Right atrium auricular region (tissue), 2 donors: ENCODE data around the gene MAD1L1. TPM values are rescaled to one million over a fixed set of nuclear protein-coding genes. Genes with fewer than 3 reads are reported as not detected.

ENCODE experiments used
- DNase-seq: peaks from one replicate; pipeline ENCODE4 v3.0.0-alpha.2; 2019; ENCODE audit warnings: low spot score
- H3K27ac ChIP-seq, 2 donors: fragments of 200-600 bp; sonication (generic); 1 replicate in 1 of 2; 2 replicates in 1 of 2; pipeline ENCODE4 v1.5.1; 2016 to 2019
- H3K27me3 ChIP-seq, 2 donors: fragments of 200-600 bp; sonication (generic); one replicate each; pipeline versions ENCODE4 v1.5.1 to v1.6.0; 2017 to 2019
- H3K36me3 ChIP-seq: fragments of 200-600 bp; sonication (generic); one replicate; pipeline ENCODE4 v1.5.1; 2016
- H3K4me1 ChIP-seq, 2 donors: fragments of 200-600 bp; sonication (generic); one replicate each; pipeline versions ENCODE4 v1.5.1 to v1.6.0; 2017 to 2019
- H3K4me3 ChIP-seq, 2 donors: fragments of 200-600 bp; sonication (generic); 1 replicate in 1 of 2; 2 replicates in 1 of 2; pipeline ENCODE4 v1.5.1; 2017 to 2019; ENCODE audit warnings: mild to moderate bottlenecking in 1 of 2, moderate library complexity in 1 of 2
- H3K9me3 ChIP-seq, 2 donors: fragments of 200-600 bp; sonication (generic); one replicate each; pipeline ENCODE4 v1.5.1; 2019
- CTCF ChIP-seq, 2 donors: fragments of 200-600 bp; sonication (generic); IDR thresholded peaks; one replicate each; pipeline ENCODE4 v1.5.1; 2019; ENCODE audit warnings: antibody characterized with exemption in 2 of 2
- total RNA-seq, 2 donors: library from RNA; depleted of rRNA; stranded (reverse); fragments of >200 nt; gene quantifications; one replicate each; pipeline ENCODE4 v1.1.0, GENCODE V29; 2016

The MAD1L1 gene
- total RNA-seq, 2 donors from 2014 or later, result 13.3 to 31.9 TPM

DNA sequence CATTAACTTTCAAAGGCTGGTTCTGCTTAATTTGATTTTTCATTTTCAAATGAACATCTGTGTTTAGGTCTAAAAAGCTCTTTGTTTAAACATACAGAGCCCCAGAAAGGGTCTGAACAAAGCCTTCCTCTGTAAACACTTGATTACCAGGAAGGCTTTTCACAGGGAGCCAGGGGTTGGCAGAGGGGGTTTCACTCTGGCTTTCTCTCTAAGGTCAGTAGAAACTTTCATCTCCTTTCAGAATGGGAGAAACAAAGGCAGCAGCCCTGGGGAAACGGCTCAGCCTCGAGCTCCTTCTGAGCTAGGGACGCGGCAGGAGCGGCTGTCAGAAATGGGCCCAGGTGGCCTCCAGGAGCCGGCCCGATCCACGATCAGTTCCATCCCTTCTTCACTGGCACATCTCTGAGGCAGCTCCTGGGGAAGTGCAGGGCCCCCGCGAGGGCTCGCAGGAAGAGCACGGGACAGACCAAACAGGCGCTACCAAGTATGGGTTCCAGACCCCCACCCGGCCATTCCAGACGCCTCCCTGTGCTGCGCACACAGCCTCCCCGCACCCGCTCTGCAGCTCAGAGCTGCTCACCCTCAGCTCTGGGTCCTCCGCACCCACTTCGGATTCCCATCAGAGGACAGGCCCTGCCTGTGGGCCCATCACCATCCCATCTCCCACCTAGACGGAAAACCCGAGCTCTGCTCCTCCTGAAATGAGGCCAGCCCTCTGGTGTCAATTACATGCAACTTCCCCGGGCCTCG, 124.1 kb downstream of the MAD1L1 start:
- H3K4me1 ChIP-seq, result peaks cover 0 to 34% of the 10 kb centered on the region in 2 donors
- no peak for DNase-seq
- no peak for TF ChIP-seq CTCF (IDR thresholded peaks at IDR 0.05)

GRCh38 chr7:2108071-2108455, 124.7 kb downstream of the MAD1L1 start:
- H3K9me3 ChIP-seq, result no peaks in the 10 kb centered on the region
- H3K4me1 ChIP-seq, result peaks cover 0 to 39% of the 10 kb centered on the region in 2 donors
- no peaks in the 10 kb centered on the region for H3K36me3 ChIP-seq
- DNase-seq, result no peak
- no peak overlapping the region for H3K4me3 ChIP-seq
- H3K27me3 ChIP-seq, result no peaks in the 10 kb centered on the region
- H3K27ac ChIP-seq, result no peak overlapping the region
- TF ChIP-seq CTCF (IDR thresholded peaks at IDR 0.05), result no peak

More for the DNA sequence above, 124.1 kb downstream of the MAD1L1 start:
- H3K27ac ChIP-seq, result no peak overlapping the region
- H3K36me3 ChIP-seq, result no peaks in the 10 kb centered on the region
- H3K4me3 ChIP-seq, result no peak overlapping the region
- H3K9me3 ChIP-seq, result no peaks in the 10 kb centered on the region
- H3K27me3 ChIP-seq, result no peaks in the 10 kb centered on the region

GRCh38 chr7:2107386-2108070, 125.2 kb downstream of the MAD1L1 start:
- Histone ChIP-seq H3K36me3 (no peaks in the 10 kb centered on the region), H3K9me3 (no peaks in the 10 kb centered on the region), H3K4me1 (peaks cover 0 to 39% of the 10 kb centered on the region in 2 donors), H3K27me3 (no peaks in the 10 kb centered on the region), H3K4me3 (no peak overlapping the region), H3K27ac (no peak overlapping the region)
- no peak for TF ChIP-seq CTCF (IDR thresholded peaks at IDR 0.05)
- DNase-seq, result no peak

DNA sequence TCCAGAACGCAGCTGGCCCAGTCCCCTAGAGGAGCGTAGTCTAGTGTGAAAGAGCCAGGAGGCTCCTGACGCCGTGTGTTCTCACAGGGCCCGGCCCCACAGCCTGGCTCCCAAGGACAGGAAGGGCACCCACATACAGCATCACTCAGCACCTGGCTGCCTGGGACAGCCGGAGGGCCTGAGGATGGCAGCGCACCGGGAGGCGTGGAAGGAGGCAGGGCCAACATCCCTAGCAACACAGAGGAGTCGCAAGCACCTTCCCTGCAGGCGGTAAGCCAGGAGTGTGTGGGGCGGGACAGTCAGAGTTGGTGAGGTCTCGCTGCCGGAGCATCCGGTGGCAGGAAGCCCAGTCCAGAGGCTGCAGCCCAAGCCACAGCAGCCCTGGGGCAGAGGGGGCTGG, 125.8 kb downstream of the MAD1L1 start:
- Histone ChIP-seq H3K27ac (no peak overlapping the region), H3K4me1 (peaks cover 0 to 39% of the 10 kb centered on the region in 2 donors), H3K4me3 (no peak overlapping the region), H3K9me3 (no peaks in the 10 kb centered on the region), H3K36me3 (no peaks in the 10 kb centered on the region), H3K27me3 (no peaks in the 10 kb centered on the region)
- DNase-seq, result no peak
- no peak for TF ChIP-seq CTCF (IDR thresholded peaks at IDR 0.05)

- TF ChIP-seq CTCF (IDR thresholded peaks at IDR 0.05), result no peak
- no peak for DNase-seq
- Histone ChIP-seq H3K4me1 (peaks cover 0 to 39% of the 10 kb centered on the region in 2 donors), H3K9me3 (no peaks in the 10 kb centered on the region), H3K27me3 (no peaks in the 10 kb centered on the region), H3K4me3 (no peak overlapping the region), H3K36me3 (no peaks in the 10 kb centered on the region), H3K27ac (no peak overlapping the region)
Measured at GRCh38 chr7:2106440-2106839, 126.3 kb downstream of the MAD1L1 start.
